Measurements from ENCODE around the gene FAM124B. TPM values are rescaled to one million over a fixed set of nuclear protein-coding genes. Genes with fewer than 3 reads are reported as not detected.

Gene FAM124B
- total RNA-seq, 1 donor from 2014 or later: 13.3 TPM

- intact Hi-C loops (cut with DNase I): no loop called here
- H3K27me3 ChIP-seq: no peaks in the 10 kb centered on the region
- H3K4me3 ChIP-seq: no peak overlapping the region
- no peaks in the 10 kb centered on the region for H3K36me3 ChIP-seq
- no peaks in the 10 kb centered on the region for H3K9me3 ChIP-seq
- H3K4me1 ChIP-seq: no peaks in the 10 kb centered on the region
- H3K27ac ChIP-seq: no peak overlapping the region
- DNase-seq (ENCODE audit: low spot score in 2 of 2): no peak
- TF ChIP-seq CTCF (IDR thresholded peaks at IDR 0.05): no peak
Observed at GRCh38 chr2:224405412-224405811, 3.5 kb upstream of the FAM124B start.

GRCh38 chr2:224404796-224405195 is 2.9 kb upstream of the FAM124B start:
- Histone ChIP-seq H3K36me3 (no peaks in the 10 kb centered on the region), H3K9me3 (no peaks in the 10 kb centered on the region), H3K4me1 (no peaks in the 10 kb centered on the region), H3K27ac (no peak overlapping the region), H3K27me3 (no peaks in the 10 kb centered on the region), H3K4me3 (no peak overlapping the region)
- intact Hi-C loops (cut with DNase I): no loop called here
- DNase-seq (ENCODE audit: low spot score in 2 of 2): no peak
- TF ChIP-seq CTCF (IDR thresholded peaks at IDR 0.05): no peak

GRCh38 chr2:224403657-224404056 is 1.8 kb upstream of the FAM124B start:
- no peaks in the 10 kb centered on the region for H3K4me1 ChIP-seq
- no peak for DNase-seq (ENCODE audit: low spot score in 2 of 2)
- no peaks in the 10 kb centered on the region for H3K9me3 ChIP-seq

GRCh38 chr2:224400886-224401632 is 848 bp downstream of the FAM124B start:
- Histone ChIP-seq H3K27ac (peak overlapping the region in 1 of 2 donors; percentile 34), H3K4me1 (no peaks in the 10 kb centered on the region), H3K36me3 (no peaks in the 10 kb centered on the region), H3K4me3 (peak overlapping the region; percentile 9 to 54), H3K9me3 (no peaks in the 10 kb centered on the region), H3K27me3 (no peaks in the 10 kb centered on the region)
- no peak for TF ChIP-seq CTCF (IDR thresholded peaks at IDR 0.05)
- intact Hi-C loops (cut with DNase I): no loop called here
- no peak for DNase-seq (ENCODE audit: low spot score in 2 of 2)

More at GRCh38 chr2:224403657-224404056, 1.8 kb upstream of the FAM124B start:
- no peak overlapping the region for H3K27ac ChIP-seq
- no peak overlapping the region for H3K4me3 ChIP-seq
- no peak for TF ChIP-seq CTCF (IDR thresholded peaks at IDR 0.05)
- intact Hi-C loops (cut with DNase I): no loop called here
- no peaks in the 10 kb centered on the region for H3K36me3 ChIP-seq
- no peaks in the 10 kb centered on the region for H3K27me3 ChIP-seq

GRCh38 chr2:224400174-224400810 is 1.6 kb downstream of the FAM124B start:
- H3K27me3 ChIP-seq: no peaks in the 10 kb centered on the region
- H3K4me1 ChIP-seq: no peaks in the 10 kb centered on the region
- H3K36me3 ChIP-seq: no peaks in the 10 kb centered on the region
- no peak overlapping the region for H3K27ac ChIP-seq
- no peaks in the 10 kb centered on the region for H3K9me3 ChIP-seq
- H3K4me3 ChIP-seq: peak overlapping the region in 1 of 2 donors; percentile 9
- TF ChIP-seq CTCF (IDR thresholded peaks at IDR 0.05): no peak
- intact Hi-C loops (cut with DNase I): no loop called here
- DNase-seq (ENCODE audit: low spot score in 2 of 2): no peak

Data from ascending aorta (tissue), 2 donors.